ENCODE measurements around the gene NFIX. TPM values are rescaled to one million over a fixed set of nuclear protein-coding genes. Genes with fewer than 3 reads are reported as not detected.

NFIX gene
- total RNA-seq, 8 experiments from 2014 or later = under 0.01 to 72.3 (median 6.4) TPM

DNA sequence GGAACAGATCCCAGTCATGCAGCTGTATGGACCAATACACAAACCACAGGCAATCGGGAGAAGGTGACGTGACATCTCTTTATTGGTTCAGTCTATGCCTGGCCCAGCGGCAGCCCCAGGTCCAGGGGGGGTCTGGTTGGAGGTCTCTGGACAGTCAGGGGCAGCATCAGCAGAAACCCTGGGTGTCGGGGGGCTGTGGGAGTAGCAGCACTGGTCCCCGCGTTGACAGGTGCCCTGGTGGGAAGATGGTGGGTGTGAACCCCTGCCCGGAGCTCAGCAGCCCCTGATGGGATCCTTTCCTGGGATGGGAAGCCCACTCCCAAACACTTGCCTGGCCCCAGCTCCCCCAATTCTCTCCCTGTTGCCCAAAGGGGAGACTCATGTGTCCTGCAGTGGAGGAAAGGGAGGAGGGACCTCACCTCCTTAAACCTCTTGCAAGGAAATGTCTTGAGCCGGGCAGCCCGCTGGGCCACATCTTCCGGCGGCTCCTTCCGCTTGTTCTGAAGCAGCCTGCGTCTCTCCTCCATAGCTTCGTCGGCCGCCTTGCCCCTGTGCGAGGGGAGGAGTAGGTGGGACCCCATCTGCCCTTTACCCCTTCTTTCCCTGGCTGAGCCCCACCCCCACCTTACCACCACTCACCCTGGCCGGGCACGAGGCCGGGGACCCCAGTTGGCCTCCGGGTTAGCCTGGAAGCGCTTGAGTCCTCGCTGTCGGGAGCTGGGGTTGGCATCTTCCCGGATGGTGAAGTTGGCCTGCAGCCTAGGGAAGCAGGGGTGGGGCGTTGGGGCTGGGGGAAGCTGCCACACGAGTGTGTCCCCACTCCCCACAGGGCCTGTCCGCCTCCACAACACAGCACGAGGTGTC lies 109.8 kb downstream of the NFIX start:
- no peak overlapping the region for H3K27ac ChIP-seq

DNA sequence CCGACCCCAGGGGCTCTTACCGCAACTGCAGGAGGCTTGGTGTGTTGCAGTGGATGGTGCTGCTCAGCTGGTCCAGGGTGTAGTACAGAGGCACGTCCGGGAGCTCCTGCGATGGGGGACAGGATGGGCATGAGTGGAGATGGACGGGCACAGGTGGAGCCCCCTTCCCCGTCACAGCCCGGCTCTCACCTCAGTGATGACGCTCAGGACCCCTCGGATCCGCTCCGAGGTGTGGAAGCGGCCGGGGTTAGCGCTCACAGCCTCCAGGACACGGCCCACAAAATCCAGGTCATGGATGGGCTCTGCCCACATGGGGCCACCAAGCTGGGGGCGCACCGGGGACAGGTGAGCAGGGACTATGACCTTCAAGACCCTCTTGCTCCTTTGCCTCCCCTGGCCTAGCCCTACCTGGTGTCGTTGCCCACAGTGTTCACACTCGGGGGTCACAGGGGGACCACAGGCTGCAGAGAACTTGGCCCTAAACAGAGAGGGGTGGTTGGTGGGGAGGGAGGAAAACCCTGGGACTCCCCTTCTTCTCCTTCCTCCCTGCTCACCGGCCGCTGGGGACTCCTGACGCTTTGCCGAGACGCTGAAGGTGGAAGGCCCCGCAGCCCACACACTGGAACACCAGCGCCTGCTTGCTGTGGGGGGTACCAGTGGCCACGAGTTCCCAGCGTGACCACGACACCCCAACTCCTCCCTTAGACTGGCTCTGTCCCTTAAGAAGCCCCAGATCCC lies 114.3 kb downstream of the NFIX start:
- in situ Hi-C loops (cut with MboI; ENCODE audit: low pct_unique_long_range_greater_than_20kb in 2 of 9, low sequenced_read_pairs in 9 of 9, unreplicated experiment in 9 of 9) = no loop called here
- H3K4me1 ChIP-seq (replicated peaks in 1 of 2) = no peaks in the 10 kb centered on the region
- peak in 5 of 8 experiments; percentile 7 to 22 (median 13) for ATAC-seq (replicated peaks in 6 of 8)
- WGBS, 10 experiments = 89 to 100% (median 96%) methylated on average over 1 to 12 of the region's 30 CpGs; no CpG with 5 or more reads in 3 of the 10 experiments
- H3K27ac ChIP-seq = no peak overlapping the region
- no peak overlapping the region for H3K4me3 ChIP-seq

More for the DNA sequence above, 109.8 kb downstream of the NFIX start:
- WGBS, 10 experiments = 80 to 93% methylated on average over 1 to 3 of the region's 29 CpGs; no CpG with 5 or more reads in 8 of the 10 experiments
- in situ Hi-C loops (cut with MboI; ENCODE audit: low pct_unique_long_range_greater_than_20kb in 2 of 9, low sequenced_read_pairs in 9 of 9, unreplicated experiment in 9 of 9) = no loop called here
- peak in 1 of 8 experiments; percentile 2 for ATAC-seq (replicated peaks in 6 of 8)
- Histone ChIP-seq H3K4me1 (replicated peaks in 1 of 2) (peaks cover 0 to 5% of the 10 kb centered on the region in 2 donors), H3K4me3 (no peak overlapping the region)

DNA sequence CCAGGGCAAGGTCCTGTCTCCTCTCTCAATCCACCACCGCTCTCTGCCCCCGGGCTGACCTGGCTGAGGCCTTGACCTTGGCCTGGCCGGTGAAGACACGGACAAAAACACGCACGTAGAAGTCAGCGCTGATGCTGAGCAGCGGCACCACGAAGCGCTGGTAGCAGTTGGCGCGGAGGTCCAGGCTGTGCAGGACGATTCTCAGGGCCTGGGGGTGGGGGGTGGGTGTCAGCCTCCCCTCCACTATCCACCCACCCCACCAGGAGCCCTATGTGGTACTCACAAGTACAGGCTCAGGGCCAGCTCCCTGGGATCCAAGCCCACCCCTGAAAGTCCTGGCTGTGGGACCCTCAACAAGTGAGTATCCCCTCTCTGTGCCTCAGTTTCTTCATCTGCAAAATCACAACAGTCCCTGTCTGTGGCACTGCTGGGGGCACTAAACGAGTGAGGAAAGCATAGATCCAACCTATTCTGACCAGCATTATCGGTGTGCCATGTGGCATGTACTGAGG lies 114.9 kb downstream of the NFIX start:
- WGBS, 10 experiments = 90 to 95% methylated on average over 2 to 7 of the region's 15 CpGs; no CpG with 5 or more reads in 8 of the 10 experiments
- peak in 1 of 8 experiments; percentile 11 for ATAC-seq (replicated peaks in 6 of 8)
- in situ Hi-C loops (cut with MboI; ENCODE audit: low pct_unique_long_range_greater_than_20kb in 2 of 9, low sequenced_read_pairs in 9 of 9, unreplicated experiment in 9 of 9) = no loop called here
- no peaks in the 10 kb centered on the region for H3K4me1 ChIP-seq (replicated peaks in 1 of 2)
- H3K27ac ChIP-seq = no peak overlapping the region
- H3K4me3 ChIP-seq = no peak overlapping the region

DNA sequence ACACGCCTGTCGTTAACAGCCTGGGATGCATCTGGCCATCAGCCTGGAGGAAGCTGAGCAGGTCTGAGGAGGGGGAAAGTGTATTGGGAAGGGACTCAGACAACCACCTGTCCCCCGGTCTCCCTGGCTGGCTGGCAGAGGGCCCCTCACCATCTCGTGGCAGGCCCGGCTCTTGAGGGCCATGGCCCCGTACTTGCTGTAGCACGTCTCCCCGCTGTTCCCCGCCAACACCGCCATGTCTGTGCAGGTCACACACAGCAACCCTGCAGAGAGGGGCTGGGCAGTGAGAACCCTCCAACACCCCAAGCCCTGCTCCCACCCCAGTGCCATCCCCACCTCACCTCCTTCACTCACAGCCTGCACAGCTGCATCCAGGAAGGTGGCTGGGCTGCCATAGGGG lies 117.3 kb downstream of the NFIX start:
- no peak for ATAC-seq (replicated peaks in 6 of 8)
- in situ Hi-C loops (cut with MboI; ENCODE audit: low pct_unique_long_range_greater_than_20kb in 2 of 9, low sequenced_read_pairs in 9 of 9, unreplicated experiment in 9 of 9) = no loop called here

DNA sequence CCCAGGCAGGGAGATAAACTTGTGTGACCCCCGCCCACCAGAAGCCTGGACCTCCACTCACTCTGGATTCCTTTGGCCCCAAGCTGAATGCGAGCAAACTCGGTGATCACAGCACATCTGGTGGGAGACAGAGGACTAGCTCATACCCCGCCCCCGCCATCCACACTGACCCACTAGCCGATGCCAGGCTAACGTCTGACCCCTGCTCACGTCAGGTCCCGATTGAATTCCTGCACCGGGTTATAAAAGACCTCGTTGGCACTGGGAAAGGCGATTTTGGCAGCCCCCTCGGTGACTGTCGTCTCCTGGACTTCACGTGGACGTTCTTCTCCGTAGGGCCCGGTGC lies 120.6 kb downstream of the NFIX start:
- H3K4me3 ChIP-seq = peak overlapping the region; percentile 76 to 92 (median 84)
- in situ Hi-C loops (cut with MboI; ENCODE audit: low pct_unique_long_range_greater_than_20kb in 2 of 9, low sequenced_read_pairs in 9 of 9, unreplicated experiment in 9 of 9) = no loop called here

More for the DNA sequence above, 117.3 kb downstream of the NFIX start:
- Histone ChIP-seq H3K4me1 (replicated peaks in 1 of 2) (peaks cover 4% of the 10 kb centered on the region in 2 donors), H3K4me3 (no peak overlapping the region), H3K27ac (no peak overlapping the region)
- 80 to 100% (median 95%) methylated on average over 2 to 3 of the region's 10 CpGs; no CpG with 5 or more reads in 7 of the 10 experiments for WGBS, 10 experiments

DNA sequence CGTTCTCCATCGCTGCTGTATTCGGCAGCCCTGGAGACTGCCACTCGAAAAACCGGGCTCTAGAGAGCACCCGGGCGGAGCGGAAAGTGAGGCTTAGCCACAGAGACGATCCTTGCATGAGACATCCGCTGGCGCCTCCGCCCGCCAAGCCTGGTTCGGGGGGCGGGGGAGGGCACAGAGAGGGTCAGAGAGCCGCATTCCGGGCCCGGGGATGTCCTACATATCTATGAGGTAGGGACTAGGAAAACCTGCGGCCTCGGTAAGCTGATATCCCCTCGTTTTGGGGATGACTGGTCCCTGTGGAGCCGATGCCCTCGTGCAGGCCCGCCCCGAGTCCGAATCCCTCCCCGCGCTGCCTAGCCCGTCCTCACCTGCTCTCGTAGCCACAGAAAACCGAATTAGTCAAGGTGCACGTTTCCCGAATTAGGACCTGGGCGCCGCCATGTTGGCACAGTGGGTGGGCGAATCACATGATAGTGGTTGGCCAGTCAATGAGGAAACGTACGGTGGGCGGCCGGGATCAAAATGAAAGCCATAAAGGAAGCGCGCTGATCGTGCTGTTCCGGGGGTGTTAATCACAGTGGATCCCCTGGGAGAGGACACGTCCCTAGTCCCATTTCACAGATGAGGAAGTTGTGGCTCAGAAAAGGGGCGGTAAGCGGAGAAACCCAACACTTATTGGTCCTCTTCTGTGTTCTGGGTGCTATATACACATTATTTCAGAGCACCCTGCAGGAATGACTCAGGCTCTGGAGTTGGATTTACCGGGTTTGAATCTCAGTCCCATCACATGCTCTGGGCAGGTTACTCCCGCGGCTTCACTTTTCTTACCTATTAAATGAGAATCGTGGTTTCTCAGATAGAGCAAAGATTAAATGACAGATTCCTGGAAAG lies 121.3 kb downstream of the NFIX start, which contains the start of gene TRMT1:
Gene TRMT1, minus strand, starts transcription at position 459 of the 894 bp plus-strand sequence. Its CDS starts 341 bp downstream, at position 118.
- in situ Hi-C loops (cut with MboI; ENCODE audit: low pct_unique_long_range_greater_than_20kb in 2 of 9, low sequenced_read_pairs in 9 of 9, unreplicated experiment in 9 of 9) = no loop called here
- Histone ChIP-seq H3K4me3 (peak within 1 kb of the TSS; percentile 76 to 92 (median 84)), H3K4me1 (replicated peaks in 1 of 2) (peaks cover 14 to 15% of the 10 kb centered on the region in 2 donors), H3K27ac (peak within 1 kb of the TSS; percentile 53 to 89)
- ATAC-seq (replicated peaks in 6 of 8) = peak; percentile 48 to 66 (median 54)
- 0 to 3% (median 0%) methylated on average over 1 to 32 of the region's 51 CpGs; no CpG with 5 or more reads in 3 of the 10 experiments for WGBS, 10 experiments

More for the DNA sequence above, 120.6 kb downstream of the NFIX start:
- 0 to 5% (median 2%) methylated on average over 2 to 10 of the region's 18 CpGs; no CpG with 5 or more reads in 6 of the 10 experiments for WGBS, 10 experiments
- no peak for ATAC-seq (replicated peaks in 6 of 8)
- peaks cover 14 to 15% of the 10 kb centered on the region in 2 donors for H3K4me1 ChIP-seq (replicated peaks in 1 of 2)
- peak overlapping the region; percentile 53 to 89 for H3K27ac ChIP-seq

DNA sequence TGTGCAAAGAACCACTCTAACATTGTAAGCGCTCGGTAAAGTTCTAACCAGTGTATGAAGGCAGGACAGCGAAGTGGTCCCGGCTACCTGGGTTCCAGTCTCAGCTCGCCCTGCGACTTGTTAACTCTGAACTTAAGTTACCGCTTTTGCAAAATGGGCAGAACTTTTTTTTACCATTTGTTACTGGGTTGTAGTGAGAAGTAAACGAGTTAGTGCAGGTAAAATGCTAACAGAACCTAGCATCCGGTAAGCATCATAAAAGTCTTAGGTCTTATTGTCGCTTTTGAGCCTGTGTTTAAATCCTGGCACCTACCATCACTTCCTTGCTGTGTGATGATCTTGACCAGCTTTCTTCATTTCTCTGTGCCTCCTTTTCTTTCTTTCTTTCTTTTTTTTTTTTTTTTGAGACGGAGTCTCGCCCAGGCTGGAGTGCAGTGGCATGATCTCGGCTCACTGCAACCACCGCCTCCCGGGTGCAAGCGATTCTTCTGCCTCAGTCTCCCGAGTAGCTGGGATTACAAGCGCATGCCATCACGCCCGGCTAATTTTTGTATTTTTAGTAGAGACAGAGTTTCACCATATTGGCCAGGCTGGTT lies 122.0 kb downstream of the NFIX start:
- Histone ChIP-seq H3K27ac (no peak overlapping the region), H3K4me1 (replicated peaks in 1 of 2) (peaks cover 14 to 15% of the 10 kb centered on the region in 2 donors), H3K4me3 (peak overlapping the region; percentile 77 to 94 (median 91))
- WGBS, 10 experiments = 0 to 70% (median 42%) methylated on average over 3 to 18 of the region's 20 CpGs; no CpG with 5 or more reads in 2 of the 10 experiments
- in situ Hi-C loops (cut with MboI; ENCODE audit: low pct_unique_long_range_greater_than_20kb in 2 of 9, low sequenced_read_pairs in 9 of 9, unreplicated experiment in 9 of 9) = no loop called here
- ATAC-seq (replicated peaks in 6 of 8) = peak in 1 of 8 experiments; percentile 1

DNA sequence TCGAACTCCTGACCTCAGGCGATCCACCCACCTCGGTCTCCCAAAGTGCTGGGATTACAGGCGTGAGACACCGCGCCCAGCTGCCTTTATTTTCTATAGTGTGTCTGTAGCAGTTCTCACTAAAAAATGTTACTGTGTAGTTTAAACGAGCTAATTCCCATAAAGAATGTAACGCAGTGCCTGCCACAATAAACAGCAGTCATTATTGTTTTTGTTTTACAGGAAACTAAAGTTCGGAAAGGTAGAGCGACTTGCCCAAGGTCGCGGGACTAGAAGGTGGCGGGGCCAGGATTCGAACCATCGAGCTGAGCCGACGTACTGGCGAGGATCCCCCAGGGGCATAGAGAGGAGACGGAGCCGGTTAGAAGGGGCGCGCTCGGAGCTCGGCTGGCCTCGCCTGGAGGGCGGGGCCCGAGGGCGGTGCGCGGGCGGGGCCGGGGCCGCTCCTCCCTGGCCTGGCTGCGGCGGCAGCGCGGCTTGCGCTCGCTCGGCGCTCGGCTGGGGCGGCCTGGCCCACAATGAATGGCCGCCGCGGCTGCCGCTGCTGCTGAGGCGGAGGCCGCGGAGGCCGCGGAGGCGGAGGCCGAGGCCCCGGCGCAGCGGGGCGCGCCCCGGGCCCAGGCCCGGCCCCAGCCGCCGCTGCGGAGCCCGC lies 122.6 kb downstream of the NFIX start, which contains the start of gene NACC1:
Gene NACC1, plus strand, starts transcription at position 493 of the 652 bp plus-strand sequence. CDS start 16,944 bp downstream, outside the sequence.
- in situ Hi-C loops (cut with MboI; ENCODE audit: low pct_unique_long_range_greater_than_20kb in 2 of 9, low sequenced_read_pairs in 9 of 9, unreplicated experiment in 9 of 9) = no loop called here
- Histone ChIP-seq H3K4me3 (peak within 1 kb of the TSS; percentile 69 to 100 (median 94)), H3K4me1 (replicated peaks in 1 of 2) (peaks cover 14 to 15% of the 10 kb centered on the region in 2 donors), H3K27ac (peak within 1 kb of the TSS; percentile 83 to 85)
- ATAC-seq (replicated peaks in 6 of 8) = peak; percentile 59 to 89 (median 84)
- 0 to 67% (median 16%) methylated on average over 2 to 18 of the region's 65 CpGs for WGBS, 10 experiments

DNA sequence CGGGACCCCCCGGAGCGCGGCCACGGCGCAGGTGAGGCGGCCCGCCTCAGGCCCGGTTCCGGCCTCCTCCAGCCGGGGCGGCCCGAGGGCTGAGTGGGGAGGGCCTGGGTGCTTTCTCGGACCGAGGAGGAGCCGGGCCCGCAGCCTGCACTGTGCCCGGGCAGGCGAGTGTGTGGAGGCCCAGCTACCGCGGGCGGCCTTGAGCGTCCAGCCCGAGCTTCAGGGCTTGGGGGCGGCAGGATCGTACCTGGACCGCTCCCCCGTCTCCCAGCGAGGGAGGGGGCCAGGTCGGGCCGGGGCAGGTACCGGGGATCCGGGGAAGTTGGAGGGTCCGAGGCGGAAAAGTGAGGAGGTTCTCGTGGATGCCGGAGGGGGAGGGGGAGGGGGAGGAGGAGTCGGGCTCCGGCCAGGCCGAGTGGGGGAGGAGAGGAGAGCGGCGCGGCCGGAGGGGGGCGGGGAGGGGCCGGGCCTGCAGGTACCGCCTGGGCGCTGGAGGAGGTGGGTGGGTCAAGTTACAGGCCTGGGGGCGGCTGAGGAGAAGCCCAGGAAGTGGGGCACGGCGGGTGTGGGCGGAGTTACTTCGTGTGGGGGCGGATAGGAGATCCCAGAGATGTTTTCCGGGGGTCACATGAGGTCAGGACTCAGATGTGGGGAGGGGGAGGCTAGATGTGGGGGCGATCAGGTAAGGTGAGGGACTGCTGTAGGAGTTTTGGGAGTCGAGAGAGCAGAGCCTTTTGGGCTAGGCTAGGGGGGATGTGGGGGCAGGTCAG lies 123.3 kb downstream of the NFIX start:
- peak overlapping the region; percentile 83 to 85 for H3K27ac ChIP-seq
- ATAC-seq (replicated peaks in 6 of 8) = peak; percentile 6 to 52 (median 44)
- peak overlapping the region; percentile 69 to 100 (median 94) for H3K4me3 ChIP-seq
- in situ Hi-C loops (cut with MboI; ENCODE audit: low pct_unique_long_range_greater_than_20kb in 2 of 9, low sequenced_read_pairs in 9 of 9, unreplicated experiment in 9 of 9) = no loop called here
- H3K4me1 ChIP-seq (replicated peaks in 1 of 2) = peaks cover 14 to 15% of the 10 kb centered on the region in 2 donors
- WGBS, 10 experiments = no CpG with 5 or more reads among the region's 57 CpGs

DNA sequence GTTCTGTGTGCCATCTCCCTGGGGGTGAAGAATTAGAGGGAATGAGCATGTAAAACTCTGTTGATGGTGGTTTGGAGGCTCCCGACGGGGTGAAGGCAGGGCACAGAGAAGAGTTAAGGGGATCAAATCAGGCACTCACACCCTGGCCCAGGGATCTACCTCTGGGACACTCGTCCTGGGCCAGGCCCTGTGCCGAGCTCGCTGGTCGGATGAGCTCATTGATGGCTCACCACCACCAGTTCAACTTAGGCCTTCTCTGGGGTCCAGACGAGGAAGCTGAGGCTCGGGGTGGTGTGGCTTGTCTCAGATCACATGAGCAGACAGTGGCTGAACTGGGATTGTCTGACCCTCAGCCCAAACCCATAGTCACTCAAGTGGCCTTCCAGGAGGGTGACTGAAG lies 124.4 kb downstream of the NFIX start:
- ATAC-seq (replicated peaks in 6 of 8) = no peak
- H3K4me1 ChIP-seq (replicated peaks in 1 of 2) = peaks cover 14 to 15% of the 10 kb centered on the region in 2 donors
- in situ Hi-C loops (cut with MboI; ENCODE audit: low pct_unique_long_range_greater_than_20kb in 2 of 9, low sequenced_read_pairs in 9 of 9, unreplicated experiment in 9 of 9) = no loop called here
- peak overlapping the region in 2 of 5 donors; percentile 69 to 91 for H3K4me3 ChIP-seq
- H3K27ac ChIP-seq = no peak overlapping the region
- 66 to 100% (median 85%) methylated on average over 1 to 6 of the region's 8 CpGs; no CpG with 5 or more reads in 6 of the 10 experiments for WGBS, 10 experiments

DNA sequence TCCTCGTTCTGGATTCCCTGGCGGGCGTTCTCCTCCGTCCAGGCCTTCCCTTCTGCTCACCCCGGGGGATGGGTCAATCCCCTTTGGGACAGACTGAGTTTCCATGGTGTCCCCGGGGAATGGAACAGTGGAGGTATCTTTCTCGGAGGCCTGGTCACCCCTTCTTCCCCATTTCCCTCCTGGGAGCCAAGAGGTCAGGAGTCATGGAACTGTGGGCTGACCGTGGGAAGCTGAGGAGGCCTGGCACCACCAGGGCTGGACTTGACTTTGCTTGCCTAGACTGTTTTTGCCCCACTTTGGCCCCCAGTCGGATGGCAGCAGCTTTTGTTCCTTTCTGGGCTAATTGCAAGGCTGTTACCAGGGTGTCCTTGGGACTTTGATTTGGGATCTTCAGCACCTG lies 124.8 kb downstream of the NFIX start:
- Histone ChIP-seq H3K4me1 (replicated peaks in 1 of 2) (peaks cover 14 to 15% of the 10 kb centered on the region in 2 donors), H3K4me3 (no peak overlapping the region), H3K27ac (no peak overlapping the region)
- in situ Hi-C loops (cut with MboI; ENCODE audit: low pct_unique_long_range_greater_than_20kb in 2 of 9, low sequenced_read_pairs in 9 of 9, unreplicated experiment in 9 of 9) = no loop called here
- 33 to 84% (median 78%) methylated on average over 1 to 6 of the region's 9 CpGs; no CpG with 5 or more reads in 5 of the 10 experiments for WGBS, 10 experiments
- no peak for ATAC-seq (replicated peaks in 6 of 8)

Measured in motor neuron (in vitro differentiated cells).